T-helper 1 cell treated with Interleukin-12 subunit alpha and Interleukin-12 subunit beta and Interleukin-4 antibody, amounts not matched to agents 30 μg/mL and 1 μg/mL, for 36 hours (primary cell): Measurements from ENCODE around the gene RPTOR.

ENCODE experiments used
- H3K27ac Mint-ChIP-seq: one replicate; pipeline ENCODE4 v1.8.0; 2021; ENCODE audit warnings: mild to moderate bottlenecking, mixed read lengths
- H3K27me3 Mint-ChIP-seq: one replicate; pipeline ENCODE4 v1.8.0; 2021; ENCODE audit warnings: low read depth, mixed read lengths
- H3K36me3 Mint-ChIP-seq: one replicate; pipeline ENCODE4 v1.8.0; 2021; ENCODE audit warnings: low read depth, mixed read lengths
- H3K4me1 Mint-ChIP-seq: one replicate; pipeline ENCODE4 v1.8.0; 2021; ENCODE audit warnings: low read depth, mixed read lengths
- H3K4me3 Mint-ChIP-seq: one replicate; pipeline ENCODE4 v1.8.0; 2021; ENCODE audit warnings: mild to moderate bottlenecking, moderate library complexity, mixed read lengths
- H3K9me3 Mint-ChIP-seq: one replicate; pipeline ENCODE4 v1.8.0; 2021; ENCODE audit warnings: mixed read lengths

The RPTOR gene

GRCh38 chr17:80892019-80892855, 347.6 kb downstream of the RPTOR start:
- Mint-ChIP-seq H3K9me3 (no peaks in the 10 kb centered on the region), H3K4me3 (peak overlapping the region; percentile 81), H3K36me3 (peaks cover 51% of the 10 kb centered on the region), H3K27me3 (no peaks in the 10 kb centered on the region), H3K27ac (peak overlapping the region; percentile 94), H3K4me1 (peaks cover 61% of the 10 kb centered on the region)

DNA sequence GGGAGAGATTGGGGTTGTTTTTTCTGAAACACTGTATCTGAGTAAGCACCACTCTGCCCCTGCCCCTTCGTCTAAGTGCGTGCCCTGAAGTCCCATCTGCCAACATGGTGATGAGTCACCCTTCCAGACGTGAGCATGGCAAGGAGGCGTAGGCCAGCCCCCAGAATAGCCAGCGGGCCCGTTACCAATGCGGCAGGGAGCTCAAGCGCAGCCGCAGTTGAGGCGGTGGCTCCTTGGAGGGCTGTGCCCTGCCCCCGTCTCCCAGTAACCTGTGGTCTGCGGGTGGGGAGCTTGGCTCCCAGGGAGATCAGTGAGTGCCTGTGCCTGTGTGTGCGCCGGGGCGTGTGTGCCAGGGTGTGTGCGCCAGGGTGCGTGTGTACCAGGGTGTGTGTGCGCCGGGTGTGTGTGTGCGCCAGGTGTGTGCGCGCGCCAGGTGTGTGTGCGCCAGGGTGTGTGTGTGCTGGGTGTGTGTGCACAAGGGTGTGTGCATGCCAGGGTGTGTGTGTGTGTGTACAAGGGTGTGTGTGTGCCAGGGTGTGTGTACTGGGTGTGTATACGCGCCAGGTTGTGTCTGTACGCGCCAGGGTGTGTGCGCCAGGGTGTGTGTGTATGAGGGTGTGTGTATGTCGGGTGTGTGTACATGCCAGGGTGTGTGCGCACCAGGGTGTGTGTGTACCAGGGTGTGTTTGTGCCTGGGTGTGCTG, 348.4 kb downstream of the RPTOR start:
- peak overlapping the region; percentile 94 for H3K27ac Mint-ChIP-seq
- H3K4me3 Mint-ChIP-seq: peak overlapping the region; percentile 81
- H3K4me1 Mint-ChIP-seq: peaks cover 68% of the 10 kb centered on the region
- H3K27me3 Mint-ChIP-seq: no peaks in the 10 kb centered on the region
- H3K9me3 Mint-ChIP-seq: no peaks in the 10 kb centered on the region
- peaks cover 58% of the 10 kb centered on the region for H3K36me3 Mint-ChIP-seq

DNA sequence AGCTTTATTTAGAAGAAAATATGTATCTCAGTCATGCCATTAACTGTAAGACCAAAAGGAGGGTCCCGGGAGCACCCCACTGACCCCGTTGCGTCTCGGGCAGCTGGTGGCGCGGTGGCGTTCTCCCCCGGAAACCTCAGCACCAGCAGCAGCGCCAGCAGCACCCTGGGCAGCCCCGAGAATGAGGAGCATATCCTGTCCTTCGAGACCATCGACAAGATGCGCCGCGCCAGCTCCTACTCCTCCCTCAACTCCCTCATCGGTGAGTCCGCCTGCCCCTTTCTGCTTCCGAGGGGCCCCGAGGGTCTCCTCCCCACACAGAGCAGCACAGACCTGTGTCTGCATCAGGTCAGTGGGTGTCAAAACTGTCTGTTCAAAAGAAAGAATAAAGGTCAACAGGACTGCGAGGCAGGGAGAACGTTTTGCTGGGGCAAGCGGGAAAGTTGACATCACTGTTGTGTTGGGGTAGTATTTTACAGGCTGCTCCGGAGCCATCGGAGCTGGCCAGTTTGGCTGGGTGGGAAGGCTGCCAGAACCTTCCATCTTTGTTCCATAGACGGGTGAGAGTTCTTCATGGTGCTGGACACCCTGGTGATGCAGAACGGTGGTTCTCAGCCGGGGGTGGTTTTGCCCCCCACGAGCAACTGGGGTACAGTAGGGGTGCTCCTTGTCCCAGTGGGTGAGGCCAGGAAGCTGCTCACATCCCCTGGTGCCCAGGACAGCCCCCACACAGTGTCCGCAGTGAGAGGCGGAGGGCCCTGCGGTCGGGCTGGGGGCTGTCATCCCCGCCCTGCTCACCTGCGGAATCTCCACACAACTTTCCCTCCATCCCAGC, 349.2 kb downstream of the RPTOR start:
- H3K9me3 Mint-ChIP-seq: no peaks in the 10 kb centered on the region
- H3K4me3 Mint-ChIP-seq: no peak overlapping the region
- peaks cover 68% of the 10 kb centered on the region for H3K4me1 Mint-ChIP-seq
- peaks cover 57% of the 10 kb centered on the region for H3K36me3 Mint-ChIP-seq
- no peaks in the 10 kb centered on the region for H3K27me3 Mint-ChIP-seq
- H3K27ac Mint-ChIP-seq: peak overlapping the region; percentile 94

- Mint-ChIP-seq H3K9me3 (no peaks in the 10 kb centered on the region), H3K27me3 (no peaks in the 10 kb centered on the region), H3K27ac (peak overlapping the region; percentile 86), H3K36me3 (peaks cover 53% of the 10 kb centered on the region), H3K4me3 (no peak overlapping the region), H3K4me1 (peaks cover 64% of the 10 kb centered on the region)
Measured at GRCh38 chr17:80894439-80894721, 349.7 kb downstream of the RPTOR start.

DNA sequence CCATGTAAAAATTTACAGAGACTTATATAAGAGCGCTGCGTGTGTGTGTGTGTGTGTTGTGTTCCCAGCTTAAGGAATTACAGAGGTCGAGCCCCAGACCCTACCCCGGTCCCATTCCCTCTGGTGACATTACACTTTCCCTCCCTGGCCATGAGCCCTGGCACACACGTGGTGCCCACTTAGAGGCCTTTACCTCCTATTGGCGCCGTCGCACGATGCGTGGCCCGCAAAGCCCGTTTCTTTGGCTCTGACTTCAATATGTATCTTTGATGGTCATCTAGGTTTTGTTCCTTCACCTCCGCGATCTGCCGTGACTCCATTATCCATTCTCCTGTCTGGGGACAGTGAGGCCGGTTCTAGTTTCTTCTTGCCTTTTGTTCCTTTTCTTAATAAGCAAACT, 350.1 kb downstream of the RPTOR start:
- Mint-ChIP-seq H3K27ac (peak overlapping the region; percentile 86), H3K9me3 (no peaks in the 10 kb centered on the region), H3K27me3 (no peaks in the 10 kb centered on the region), H3K36me3 (peaks cover 52% of the 10 kb centered on the region), H3K4me1 (peaks cover 65% of the 10 kb centered on the region), H3K4me3 (no peak overlapping the region)

GRCh38 chr17:80895366-80895765, 350.7 kb downstream of the RPTOR start:
- peaks cover 64% of the 10 kb centered on the region for H3K4me1 Mint-ChIP-seq
- H3K27me3 Mint-ChIP-seq: no peaks in the 10 kb centered on the region
- H3K4me3 Mint-ChIP-seq: no peak overlapping the region
- peak overlapping the region; percentile 86 for H3K27ac Mint-ChIP-seq
- H3K9me3 Mint-ChIP-seq: no peaks in the 10 kb centered on the region
- H3K36me3 Mint-ChIP-seq: peaks cover 56% of the 10 kb centered on the region

DNA sequence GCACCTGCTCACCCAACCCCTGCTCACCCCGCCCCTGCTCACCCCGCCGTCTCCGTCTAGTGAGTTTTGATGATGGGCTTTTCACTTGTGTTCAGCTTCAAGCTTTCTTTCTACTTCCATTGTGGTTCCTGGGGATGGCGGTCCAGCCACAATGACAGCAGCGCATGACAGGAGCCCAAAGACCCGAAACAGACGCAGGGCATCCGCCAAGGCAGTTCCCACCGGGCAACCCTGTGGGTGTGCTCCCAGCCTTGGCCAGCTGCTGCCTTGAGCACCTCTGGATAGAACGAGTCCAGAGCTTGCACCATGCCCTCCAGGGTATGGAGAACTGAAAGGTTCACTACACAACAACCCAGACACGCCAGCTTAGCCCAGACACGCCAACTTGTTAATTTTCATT, 354.1 kb downstream of the RPTOR start:
- Mint-ChIP-seq H3K36me3 (peaks cover 55% of the 10 kb centered on the region), H3K9me3 (no peaks in the 10 kb centered on the region), H3K4me3 (no peak overlapping the region), H3K27me3 (no peaks in the 10 kb centered on the region), H3K4me1 (peaks cover 51% of the 10 kb centered on the region), H3K27ac (no peak overlapping the region)

GRCh38 chr17:80899402-80900268, 355.0 kb downstream of the RPTOR start:
- Mint-ChIP-seq H3K4me3 (no peak overlapping the region), H3K9me3 (no peaks in the 10 kb centered on the region), H3K36me3 (peaks cover 49% of the 10 kb centered on the region), H3K27ac (peak overlapping the region; percentile 39), H3K4me1 (peaks cover 51% of the 10 kb centered on the region), H3K27me3 (no peaks in the 10 kb centered on the region)

DNA sequence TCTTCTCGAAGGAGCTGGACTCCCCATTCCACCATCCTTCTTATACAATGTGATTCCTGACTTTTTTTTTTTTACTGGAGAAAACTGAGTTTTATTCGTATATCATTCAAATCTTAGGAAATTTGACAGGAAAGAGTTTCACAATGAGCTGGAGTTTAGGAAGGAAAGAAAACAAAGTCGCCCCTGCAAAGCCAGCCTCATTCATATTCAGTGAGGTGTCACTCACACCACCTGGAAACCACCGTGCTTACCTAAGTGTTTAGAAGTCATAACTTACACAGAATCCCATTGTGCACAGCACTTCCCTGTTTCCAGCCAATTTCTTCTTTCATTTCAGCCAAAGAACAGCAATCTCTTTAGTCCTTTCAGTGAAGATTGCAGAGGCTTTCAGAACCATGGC, 356.7 kb downstream of the RPTOR start:
- Mint-ChIP-seq H3K36me3 (peaks cover 34% of the 10 kb centered on the region), H3K4me3 (no peak overlapping the region), H3K27me3 (no peaks in the 10 kb centered on the region)

GRCh38 chr17:80902197-80902962, 357.7 kb downstream of the RPTOR start:
- Mint-ChIP-seq H3K27me3 (no peaks in the 10 kb centered on the region), H3K9me3 (no peaks in the 10 kb centered on the region), H3K36me3 (peaks cover 29% of the 10 kb centered on the region), H3K4me3 (no peak overlapping the region), H3K27ac (peak overlapping the region; percentile 85), H3K4me1 (peaks cover 34% of the 10 kb centered on the region)

More for the DNA sequence above, 356.7 kb downstream of the RPTOR start:
- Mint-ChIP-seq H3K9me3 (no peaks in the 10 kb centered on the region), H3K4me1 (peaks cover 36% of the 10 kb centered on the region), H3K27ac (peak overlapping the region; percentile 85)

DNA sequence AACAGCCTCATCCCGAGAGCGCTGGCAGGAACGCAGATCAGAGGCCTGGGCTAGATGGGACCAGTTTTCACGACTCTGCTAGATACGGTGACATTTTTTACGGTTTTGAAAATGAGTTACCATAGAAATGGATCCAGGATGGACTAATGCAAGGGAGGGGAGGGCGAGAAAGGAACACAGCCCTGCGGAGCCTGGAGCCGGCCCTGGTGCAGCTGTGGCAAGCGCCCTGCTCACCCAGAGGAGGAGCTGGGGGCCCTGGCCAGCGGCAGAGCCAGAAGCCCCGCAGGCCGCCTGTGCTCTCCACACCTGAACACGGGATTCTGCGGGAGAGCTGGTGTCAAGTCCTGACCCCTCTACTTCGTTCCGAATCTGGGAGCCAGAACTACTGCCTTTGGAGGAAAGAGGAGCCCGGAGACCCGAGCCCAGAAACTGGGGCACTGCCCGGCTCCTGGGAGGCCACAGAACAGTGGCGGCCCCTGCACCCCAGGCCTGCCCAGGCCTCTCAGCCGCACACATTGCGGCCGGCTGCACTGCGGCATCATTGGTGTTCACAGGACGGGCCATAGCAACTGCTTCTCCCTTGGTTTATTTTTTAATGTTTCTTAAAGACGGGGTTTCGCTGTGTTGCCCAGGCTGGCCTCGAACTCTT, 358.4 kb downstream of the RPTOR start:
- H3K4me3 Mint-ChIP-seq: no peak overlapping the region

GRCh38 chr17:80904036-80904753, 359.6 kb downstream of the RPTOR start:
- H3K4me3 Mint-ChIP-seq: no peak overlapping the region
- peaks cover 32% of the 10 kb centered on the region for H3K36me3 Mint-ChIP-seq
- H3K27me3 Mint-ChIP-seq: no peaks in the 10 kb centered on the region
- H3K9me3 Mint-ChIP-seq: no peaks in the 10 kb centered on the region
- H3K27ac Mint-ChIP-seq: no peak overlapping the region
- peaks cover 22% of the 10 kb centered on the region for H3K4me1 Mint-ChIP-seq

More for the DNA sequence above, 358.4 kb downstream of the RPTOR start:
- Mint-ChIP-seq H3K4me1 (peaks cover 27% of the 10 kb centered on the region), H3K27ac (no peak overlapping the region), H3K27me3 (no peaks in the 10 kb centered on the region), H3K9me3 (no peaks in the 10 kb centered on the region), H3K36me3 (peaks cover 30% of the 10 kb centered on the region)
